Spinal cord (tissue), 10 donors: Measurements from ENCODE around the gene PDXK. TPM values are rescaled to one million over a fixed set of nuclear protein-coding genes. Genes with fewer than 3 reads are reported as not detected.
A peak's percentile ranks its signal among the peaks of the same experiment; 100 is the strongest.

ENCODE experiments used
- DNase-seq, 6 donors: peaks; one replicate each; pipeline versions ENCODE4 v3.0.0 to v3.0.0-alpha.2; 2013 to 2015; ENCODE audit warnings: low spot score in 6 of 6, low read depth in 4 of 6
- H3K27ac ChIP-seq: one replicate; pipeline ENCODE4 v1.5.1; 2013; ENCODE audit warnings: low read depth, low read length, control low read depth
- H3K27me3 ChIP-seq: one replicate; pipeline ENCODE4 v1.6.1; 2013; ENCODE audit warnings: low read length; ENCODE audit not compliant: control insufficient read depth, insufficient read depth
- H3K36me3 ChIP-seq: one replicate; pipeline ENCODE4 v1.6.1; 2013; ENCODE audit warnings: low read length; ENCODE audit not compliant: control insufficient read depth, insufficient read depth
- H3K4me1 ChIP-seq: one replicate; pipeline ENCODE4 v1.6.1; 2013; ENCODE audit warnings: low read length; ENCODE audit not compliant: control insufficient read depth, insufficient read depth
- H3K4me3 ChIP-seq: one replicate; pipeline ENCODE4 v1.5.1; 2013; ENCODE audit warnings: low read depth, low read length, control low read depth
- H3K9me3 ChIP-seq: one replicate; pipeline ENCODE4 v1.6.1; 2013; ENCODE audit warnings: low read length; ENCODE audit not compliant: control insufficient read depth, insufficient read depth
- WGBS: methylation state at CpG from one replicate; pipeline ENCODE4 v1.1.5; 2013; ENCODE audit warnings: missing lambda C conversion rate; ENCODE audit not compliant: insufficient coverage; 5-methylcytosine and 5-hydroxymethylcytosine counted together
- polyA plus RNA-seq, 2 donors: library from polyadenylated mRNA; unstranded; fragments of 120-200 nt; gene quantifications; one replicate each; pipeline ENCODE4 v1.2.1, GENCODE V29; 2013; ENCODE audit not compliant: insufficient read length in 2 of 2
- total RNA-seq, 2 donors: library from RNA; depleted of rRNA in 1 of 2; stranded (reverse); fragments of 120-200 nt in 1 of 2; fragments of >200 nt in 1 of 2; gene quantifications; one replicate each; pipeline versions ENCODE4 v1.2.3 to v1.2.4, GENCODE V29; 2013 to 2014
- donor health status: healthy.

The PDXK gene
- total and polyA plus RNA-seq, 4 donors: 57.4 to 127 (median 117) TPM

- Histone ChIP-seq H3K36me3 (peaks cover 80% of the 10 kb centered on the region), H3K9me3 (no peaks in the 10 kb centered on the region), H3K4me1 (peaks cover 8% of the 10 kb centered on the region), H3K27me3 (no peaks in the 10 kb centered on the region), H3K4me3 (no peak overlapping the region), H3K27ac (no peak overlapping the region)
- WGBS: 94% methylated on average over 16 of the region's 21 CpGs
- DNase-seq: no peak
These were observed 31.9 kb upstream of the PDXK start for GRCh38 chr21:43686811-43687565.

- H3K36me3 ChIP-seq: peaks cover 82% of the 10 kb centered on the region
- peak overlapping the region; percentile 49 for H3K27ac ChIP-seq
- peaks cover 8% of the 10 kb centered on the region for H3K4me1 ChIP-seq
- H3K4me3 ChIP-seq: no peak overlapping the region
- WGBS: 91% methylated on average over 25 of the region's 27 CpGs
- DNase-seq: no peak
- H3K9me3 ChIP-seq: no peaks in the 10 kb centered on the region
- H3K27me3 ChIP-seq: no peaks in the 10 kb centered on the region
These were observed 31.1 kb upstream of the PDXK start for GRCh38 chr21:43687566-43688399.

GRCh38 chr21:43688906-43689305 lies 30.0 kb upstream of the PDXK start:
- no peak overlapping the region for H3K4me3 ChIP-seq
- 94% methylated on average over 12 of the region's 12 CpGs for WGBS
- no peak overlapping the region for H3K27ac ChIP-seq
- no peaks in the 10 kb centered on the region for H3K9me3 ChIP-seq
- no peak for DNase-seq
- H3K27me3 ChIP-seq: no peaks in the 10 kb centered on the region
- H3K4me1 ChIP-seq: peaks cover 8% of the 10 kb centered on the region
- H3K36me3 ChIP-seq: peaks cover 88% of the 10 kb centered on the region

GRCh38 chr21:43689556-43690337 lies 29.2 kb upstream of the PDXK start:
- 87% methylated on average over 28 of the region's 32 CpGs for WGBS
- Histone ChIP-seq H3K9me3 (no peaks in the 10 kb centered on the region), H3K27me3 (no peaks in the 10 kb centered on the region), H3K4me3 (no peak overlapping the region), H3K27ac (no peak overlapping the region), H3K36me3 (peaks cover 91% of the 10 kb centered on the region), H3K4me1 (peaks cover 8% of the 10 kb centered on the region)
- no peak for DNase-seq

GRCh38 chr21:43690346-43690745 lies 28.6 kb upstream of the PDXK start:
- Histone ChIP-seq H3K27me3 (no peaks in the 10 kb centered on the region), H3K4me3 (no peak overlapping the region), H3K4me1 (peaks cover 8% of the 10 kb centered on the region), H3K9me3 (no peaks in the 10 kb centered on the region), H3K27ac (no peak overlapping the region), H3K36me3 (peaks cover 92% of the 10 kb centered on the region)
- DNase-seq: no peak
- WGBS: 93% methylated on average over 7 of the region's 7 CpGs

- H3K36me3 ChIP-seq: peaks cover 88% of the 10 kb centered on the region
- 95% methylated on average over 22 of the region's 25 CpGs for WGBS
- DNase-seq: no peak
- no peaks in the 10 kb centered on the region for H3K9me3 ChIP-seq
- no peak overlapping the region for H3K27ac ChIP-seq
- no peaks in the 10 kb centered on the region for H3K27me3 ChIP-seq
- H3K4me3 ChIP-seq: no peak overlapping the region
- H3K4me1 ChIP-seq: peaks cover 8% of the 10 kb centered on the region
These were observed 27.7 kb upstream of the PDXK start for GRCh38 chr21:43691086-43691795.

GRCh38 chr21:43691801-43692200 lies 27.1 kb upstream of the PDXK start:
- no peaks in the 10 kb centered on the region for H3K9me3 ChIP-seq
- DNase-seq: no peak
- no peaks in the 10 kb centered on the region for H3K27me3 ChIP-seq
- H3K36me3 ChIP-seq: peaks cover 88% of the 10 kb centered on the region
- no peak overlapping the region for H3K27ac ChIP-seq
- H3K4me1 ChIP-seq: peaks cover 8% of the 10 kb centered on the region
- 95% methylated on average over 6 of the region's 10 CpGs for WGBS
- no peak overlapping the region for H3K4me3 ChIP-seq

- Histone ChIP-seq H3K4me3 (no peak overlapping the region), H3K4me1 (peaks cover 8% of the 10 kb centered on the region), H3K36me3 (peaks cover 76% of the 10 kb centered on the region), H3K27me3 (no peaks in the 10 kb centered on the region), H3K9me3 (no peaks in the 10 kb centered on the region), H3K27ac (no peak overlapping the region)
- DNase-seq: no peak
- 94% methylated on average over 8 of the region's 8 CpGs for WGBS
These were observed 26.0 kb upstream of the PDXK start for GRCh38 chr21:43692949-43693348.

- Histone ChIP-seq H3K4me1 (peaks cover 3% of the 10 kb centered on the region), H3K36me3 (peaks cover 66% of the 10 kb centered on the region), H3K4me3 (no peak overlapping the region), H3K27me3 (no peaks in the 10 kb centered on the region), H3K27ac (no peak overlapping the region), H3K9me3 (no peaks in the 10 kb centered on the region)
- DNase-seq: no peak
- WGBS: 94% methylated on average over 20 of the region's 23 CpGs
These were observed 24.9 kb upstream of the PDXK start for GRCh38 chr21:43693981-43694380.
